ENCODE data around the gene PLXDC1. TPM values are rescaled to one million over a fixed set of nuclear protein-coding genes. Genes with fewer than 3 reads are reported as not detected.

Gene PLXDC1
- total and polyA plus RNA-seq, 2 of the 8 experiments (the other 6 are each of a cell fraction or from before 2014, with no cell fraction given): 4.1 to 14.6 TPM

DNA sequence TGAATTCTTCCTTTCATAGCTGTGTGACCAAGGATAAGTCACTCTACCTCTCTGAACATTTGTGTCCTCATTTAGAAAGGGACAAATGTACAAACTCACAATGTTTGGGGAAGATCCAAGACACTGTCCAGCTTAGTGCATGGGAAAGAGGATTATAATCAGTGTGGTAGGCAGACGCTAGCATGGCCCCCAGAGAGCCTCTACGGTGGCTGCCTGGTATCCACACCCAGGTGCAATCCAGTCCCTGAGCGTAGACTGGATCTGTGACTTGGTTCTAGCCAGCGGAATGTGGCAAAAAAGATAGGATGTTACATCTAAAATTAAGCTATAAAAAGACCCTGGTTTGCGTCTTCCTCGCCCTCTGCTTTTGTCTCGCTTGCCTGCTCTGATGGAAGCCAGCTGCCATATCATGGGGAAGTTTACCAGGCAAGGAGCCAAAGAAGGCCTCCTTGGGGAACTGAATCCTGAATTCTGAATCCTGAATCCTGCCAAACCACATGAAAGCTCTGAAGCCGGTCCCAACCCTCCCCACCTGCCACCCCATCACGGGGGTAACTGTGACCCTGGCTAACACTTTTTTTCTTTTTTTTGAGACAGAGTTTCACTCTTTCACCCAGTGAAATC lies 51.7 kb downstream of the PLXDC1 start (continued):
- no peak for TF ChIP-seq SAP30 (IDR thresholded peaks at IDR 0.05; ENCODE audit: insufficient read depth, insufficient replicate concordance, low read length)
- TF ChIP-seq, protein P1, sequence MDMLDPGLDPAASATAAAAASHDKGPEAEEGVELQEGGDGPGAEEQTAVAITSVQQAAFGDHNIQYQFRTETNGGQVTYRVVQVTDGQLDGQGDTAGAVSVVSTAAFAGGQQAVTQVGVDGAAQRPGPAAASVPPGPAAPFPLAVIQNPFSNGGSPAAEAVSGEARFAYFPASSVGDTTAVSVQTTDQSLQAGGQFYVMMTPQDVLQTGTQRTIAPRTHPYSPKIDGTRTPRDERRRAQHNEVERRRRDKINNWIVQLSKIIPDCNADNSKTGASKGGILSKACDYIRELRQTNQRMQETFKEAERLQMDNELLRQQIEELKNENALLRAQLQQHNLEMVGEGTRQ (IDR thresholded peaks at IDR 0.05; ENCODE audit: low read length): no peak

Measured in H1 (cell line).